ENCODE results near the gene GIMAP6. TPM values are rescaled to one million over a fixed set of nuclear protein-coding genes. Genes with fewer than 3 reads are reported as not detected.
"Not testable (repeated sequence)": the region's sequence is repeated elsewhere in the genome, so short reads cannot be mapped to it uniquely, and the experiment has no call there.

The GIMAP6 gene
- total RNA-seq = 10 to 100 TPM in 4 of 7 donors, 1 to 10 TPM in 3; 3.6 to 17.0 (median 11.4) TPM
- polyA plus RNA-seq = 10 to 100 TPM; 16.5 to 38.1 TPM
- long read RNA-seq, donor 1, transcript GIMAP6-202 (3 exons, 876 nt) = major isoform, 5 of 12 reads
- long read RNA-seq, donor 1, partial matches to known transcripts = 0 of 12 reads
- long read RNA-seq, donor 1, other reads (novel, unspliced or antisense) = 4 of 12 reads
- long read RNA-seq, donor 2, partial matches to known transcripts = 0 of 1 reads
- long read RNA-seq, donor 2, other reads (novel, unspliced or antisense) = 0 of 1 reads
- long read RNA-seq, donor 3, transcript GIMAP6-201 (3 exons, 3,440 nt) = major isoform, 9 of 21 reads
- long read RNA-seq, donor 3, partial matches to known transcripts = 0 of 21 reads
- long read RNA-seq, donor 3, other reads (novel, unspliced or antisense) = 9 of 21 reads

DNA sequence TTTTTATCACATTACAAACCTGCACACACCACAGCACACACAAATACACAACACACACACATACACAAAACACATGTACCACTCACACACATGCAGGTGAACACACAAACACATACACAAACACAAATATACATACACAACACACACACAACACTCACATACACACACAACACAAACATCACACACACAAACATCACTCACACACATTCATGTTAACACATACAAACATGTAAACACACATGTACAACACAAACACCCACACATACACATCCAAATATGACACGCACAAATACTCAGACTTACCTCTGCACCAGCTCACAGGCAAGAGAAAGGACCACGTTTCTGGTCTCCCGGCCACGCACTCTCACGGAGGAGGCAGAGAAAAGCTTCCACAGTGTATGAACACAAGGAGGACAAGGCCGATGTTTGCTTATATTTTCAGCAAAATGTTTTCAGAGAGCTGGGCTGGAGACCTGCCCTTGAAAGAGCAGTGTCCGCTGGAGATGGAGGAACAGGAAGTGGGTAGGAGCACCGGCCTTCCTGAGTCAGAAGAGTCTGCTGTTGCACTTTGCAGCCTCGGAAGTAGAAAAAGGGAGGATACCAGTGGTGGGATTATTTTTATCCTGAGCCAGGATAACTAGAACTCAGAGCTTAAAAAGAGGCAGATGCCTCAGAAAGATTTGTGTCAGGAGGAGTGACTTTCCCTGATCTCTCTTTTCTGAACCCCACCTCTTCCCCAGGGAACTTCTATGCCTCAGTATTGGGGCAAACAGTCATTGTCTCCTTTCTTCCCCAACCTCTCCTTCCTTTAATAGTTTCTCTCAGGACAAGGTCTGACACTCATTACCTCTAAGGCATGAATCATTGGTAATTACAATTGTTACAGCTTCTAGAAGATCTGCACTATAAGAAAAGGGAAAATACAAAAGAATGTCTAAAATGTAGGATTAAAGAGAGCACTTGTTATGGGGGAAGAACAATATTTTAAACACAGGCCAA is at the start of gene GIMAP6:
Gene GIMAP6 (minus strand): TSS at position 520 of the 999 bp plus-strand sequence. CDS start 2,243 bp downstream, outside the sequence.
- no peaks in the 10 kb centered on the region for H3K36me3 ChIP-seq
- intact Hi-C loops (cut with DNase I) = no loop called here
- H3K9me3 ChIP-seq = no peaks in the 10 kb centered on the region
- TF ChIP-seq POLR2A (IDR thresholded peaks at IDR 0.05) = no peak
- H3K4me1 ChIP-seq (ENCODE audit: insufficient read depth) = no peaks in the 10 kb centered on the region
- no peak for DNase-seq
- H3K27ac ChIP-seq = no peak within 1 kb of the TSS
- H3K4me3 ChIP-seq = peak within 1 kb of the TSS; percentile 9
- H3K27me3 ChIP-seq = no peaks in the 10 kb centered on the region
- WGBS, 3 donors = 12 to 47% (median 16%) methylated on average over 9 of the region's 9 CpGs

DNA sequence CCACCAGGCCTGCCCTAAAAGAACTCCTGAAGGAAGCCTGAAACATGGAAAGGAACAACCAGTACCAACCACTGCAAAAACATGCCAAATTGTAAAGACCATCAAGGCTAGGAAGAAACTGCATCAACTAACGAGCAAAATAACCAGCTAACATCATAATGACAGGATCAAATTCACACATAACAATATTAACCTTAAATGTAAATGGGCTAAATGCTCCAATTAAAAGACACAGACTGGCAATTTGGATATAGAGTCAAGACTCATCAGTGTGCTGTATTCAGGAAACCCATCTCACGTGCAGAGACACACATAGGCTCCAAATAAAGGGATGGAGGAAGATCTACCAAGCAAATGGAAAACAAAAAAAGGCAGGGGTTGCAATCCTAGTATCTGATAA is 48.2 kb upstream of the GIMAP6 start:
- H3K4me1 ChIP-seq (ENCODE audit: insufficient read depth); H3K27ac ChIP-seq; DNase-seq; H3K27me3 ChIP-seq; H3K36me3 ChIP-seq; H3K4me3 ChIP-seq; H3K9me3 ChIP-seq; intact Hi-C loops (cut with DNase I): not testable (repeated sequence)
- 71 to 81% (median 80%) methylated on average over 2 of the region's 2 CpGs for WGBS, 3 donors

DNA sequence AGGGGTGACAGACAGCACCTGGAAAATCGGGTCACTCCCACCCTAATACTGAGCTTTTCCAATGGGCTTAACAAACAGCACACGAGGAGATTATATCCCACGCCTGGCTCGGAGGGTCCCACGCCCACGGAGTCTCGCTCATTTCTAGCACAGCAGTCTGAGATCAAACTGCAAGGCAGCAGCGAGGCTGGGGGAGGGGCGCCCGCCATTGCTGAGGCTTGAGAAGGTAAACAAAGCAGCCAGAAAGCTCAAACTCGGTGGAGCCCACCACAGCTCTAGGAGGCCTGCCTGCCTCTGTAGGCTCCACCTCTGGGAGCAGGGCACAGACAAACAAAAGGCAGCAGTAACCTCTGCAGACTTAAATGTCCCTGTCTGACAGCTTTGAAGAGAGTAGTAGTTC is 46.4 kb upstream of the GIMAP6 start:
- H3K4me3 ChIP-seq; H3K9me3 ChIP-seq; H3K27me3 ChIP-seq; H3K27ac ChIP-seq; H3K4me1 ChIP-seq (ENCODE audit: insufficient read depth); DNase-seq; H3K36me3 ChIP-seq; intact Hi-C loops (cut with DNase I): not testable (repeated sequence)
- 81 to 90% (median 87%) methylated on average over 11 of the region's 11 CpGs for WGBS, 3 donors

DNA sequence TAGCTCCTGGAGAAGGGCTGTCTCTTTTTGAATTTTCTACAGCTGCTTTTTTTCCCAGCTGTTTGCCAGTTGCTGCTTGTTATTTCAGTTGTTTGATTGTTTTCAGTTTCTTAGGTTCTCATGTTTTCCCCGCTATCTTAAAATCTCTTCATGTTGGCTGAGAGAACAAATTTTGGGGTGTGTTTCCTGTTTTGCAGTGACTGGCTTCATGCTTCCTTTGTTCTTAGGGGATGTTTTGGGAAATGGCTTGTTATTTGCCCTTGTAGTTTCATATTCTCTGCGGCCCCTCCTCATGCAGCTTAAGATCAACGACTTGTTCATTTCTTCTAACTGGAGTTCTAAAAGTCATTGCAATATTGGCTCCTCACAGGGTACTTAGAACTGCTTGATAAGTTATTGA is 44.7 kb upstream of the GIMAP6 start:
- H3K27ac ChIP-seq; H3K9me3 ChIP-seq; H3K36me3 ChIP-seq; H3K27me3 ChIP-seq; H3K4me1 ChIP-seq (ENCODE audit: insufficient read depth); DNase-seq; intact Hi-C loops (cut with DNase I); H3K4me3 ChIP-seq: not testable (repeated sequence)
- WGBS, 3 donors = 1 to 13% (median 4%) methylated on average over 3 of the region's 3 CpGs

DNA sequence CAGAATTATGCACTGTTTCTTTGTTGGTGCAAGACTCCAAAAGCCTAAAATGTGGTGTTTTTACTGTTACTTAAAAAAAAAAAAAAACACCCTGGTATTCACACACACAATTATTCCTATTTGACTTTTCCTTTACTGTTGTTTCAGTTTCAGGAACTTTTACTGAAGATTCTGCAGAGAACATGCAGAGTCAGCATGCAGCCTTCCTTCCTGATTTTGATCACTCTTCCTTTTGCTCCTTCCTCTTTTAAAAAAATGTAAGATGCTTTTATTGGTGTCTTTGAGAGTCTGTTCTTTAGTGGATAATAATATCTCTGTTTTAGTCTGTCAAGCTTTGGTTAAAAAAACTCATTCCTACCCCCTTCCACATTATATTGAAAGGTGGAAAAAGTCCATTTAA is 44.1 kb upstream of the GIMAP6 start:
- H3K4me1 ChIP-seq (ENCODE audit: insufficient read depth); H3K27me3 ChIP-seq; H3K36me3 ChIP-seq; H3K4me3 ChIP-seq; H3K9me3 ChIP-seq; intact Hi-C loops (cut with DNase I); H3K27ac ChIP-seq; DNase-seq: not testable (repeated sequence)

DNA sequence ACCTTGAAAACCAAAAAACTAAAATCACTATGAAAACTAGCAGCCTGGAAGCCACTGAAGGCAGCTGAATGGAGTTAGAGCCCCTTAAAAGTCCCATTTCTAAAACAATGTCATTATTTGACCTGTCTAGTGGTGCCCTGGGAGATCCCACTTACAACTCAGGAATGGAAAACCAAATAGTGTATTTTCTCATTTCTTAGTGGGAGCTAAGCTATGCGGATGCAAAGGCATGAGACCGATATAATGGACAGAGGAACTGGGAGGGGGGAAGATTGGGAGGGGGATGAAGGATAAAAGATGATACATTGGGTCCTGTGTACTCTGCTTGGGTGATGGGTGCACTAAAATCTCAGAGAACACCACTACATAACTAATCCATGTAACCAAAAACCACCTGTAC is 43.5 kb upstream of the GIMAP6 start:
- Histone ChIP-seq H3K27ac (no peak overlapping the region), H3K27me3 (no peaks in the 10 kb centered on the region), H3K4me3 (no peak overlapping the region), H3K4me1 (ENCODE audit: insufficient read depth) (no peaks in the 10 kb centered on the region), H3K36me3 (no peaks in the 10 kb centered on the region), H3K9me3 (no peaks in the 10 kb centered on the region)
- intact Hi-C loops (cut with DNase I) = no loop called here
- TF ChIP-seq, protein P1, sequence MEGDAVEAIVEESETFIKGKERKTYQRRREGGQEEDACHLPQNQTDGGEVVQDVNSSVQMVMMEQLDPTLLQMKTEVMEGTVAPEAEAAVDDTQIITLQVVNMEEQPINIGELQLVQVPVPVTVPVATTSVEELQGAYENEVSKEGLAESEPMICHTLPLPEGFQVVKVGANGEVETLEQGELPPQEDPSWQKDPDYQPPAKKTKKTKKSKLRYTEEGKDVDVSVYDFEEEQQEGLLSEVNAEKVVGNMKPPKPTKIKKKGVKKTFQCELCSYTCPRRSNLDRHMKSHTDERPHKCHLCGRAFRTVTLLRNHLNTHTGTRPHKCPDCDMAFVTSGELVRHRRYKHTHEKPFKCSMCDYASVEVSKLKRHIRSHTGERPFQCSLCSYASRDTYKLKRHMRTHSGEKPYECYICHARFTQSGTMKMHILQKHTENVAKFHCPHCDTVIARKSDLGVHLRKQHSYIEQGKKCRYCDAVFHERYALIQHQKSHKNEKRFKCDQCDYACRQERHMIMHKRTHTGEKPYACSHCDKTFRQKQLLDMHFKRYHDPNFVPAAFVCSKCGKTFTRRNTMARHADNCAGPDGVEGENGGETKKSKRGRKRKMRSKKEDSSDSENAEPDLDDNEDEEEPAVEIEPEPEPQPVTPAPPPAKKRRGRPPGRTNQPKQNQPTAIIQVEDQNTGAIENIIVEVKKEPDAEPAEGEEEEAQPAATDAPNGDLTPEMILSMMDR (IDR thresholded peaks at IDR 0.05) = no peak
- no peak for TF ChIP-seq POLR2A (IDR thresholded peaks at IDR 0.05)
- no peak for TF ChIP-seq EP300 (IDR thresholded peaks at IDR 0.05)
- 79 to 83% (median 83%) methylated on average over 2 of the region's 2 CpGs for WGBS, 3 donors
- DNase-seq = no peak

DNA sequence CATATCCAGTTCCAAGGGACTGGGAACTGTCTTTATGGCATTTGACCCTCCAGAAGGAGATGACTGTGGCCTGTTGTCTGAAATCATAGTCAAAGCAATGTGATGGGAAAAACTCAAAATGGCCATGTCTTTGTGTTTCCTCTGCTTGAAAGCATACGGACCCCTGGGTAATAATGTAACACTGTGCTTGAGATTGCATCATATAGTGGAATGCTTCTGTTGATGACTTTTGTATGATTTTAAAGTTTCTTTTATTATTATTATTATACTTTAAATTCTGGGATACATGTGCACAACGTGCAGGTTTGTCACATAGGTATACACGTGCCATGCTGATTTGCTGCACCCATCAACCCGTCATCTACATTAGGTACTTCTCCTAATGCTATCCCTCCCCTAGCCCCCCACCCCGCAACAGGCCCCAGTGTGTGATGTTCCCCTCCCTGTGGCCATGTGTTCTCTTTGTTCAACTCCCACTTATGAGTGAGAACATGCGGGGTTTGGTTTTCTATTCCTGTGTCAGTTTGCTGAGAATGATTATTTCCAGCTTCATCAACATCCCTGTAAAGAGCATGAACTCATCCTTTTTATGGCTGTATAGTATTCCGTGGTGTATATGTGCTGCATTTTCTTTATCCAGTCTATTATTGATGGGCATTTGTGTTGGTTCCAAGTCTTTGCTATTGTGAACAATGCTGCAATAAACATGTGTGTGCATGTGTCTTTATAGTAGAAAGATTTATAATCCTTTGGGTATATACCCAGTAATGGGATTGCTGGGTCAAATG is 39.8 kb upstream of the GIMAP6 start:
- H3K4me1 ChIP-seq (ENCODE audit: insufficient read depth); H3K9me3 ChIP-seq; H3K27ac ChIP-seq; intact Hi-C loops (cut with DNase I); DNase-seq; H3K27me3 ChIP-seq; H3K36me3 ChIP-seq; H3K4me3 ChIP-seq: not testable (repeated sequence)
- 82 to 87% (median 85%) methylated on average over 7 of the region's 7 CpGs for WGBS, 3 donors

All from ovary (tissue), 10 donors.